Nephron progenitor cell (in vitro differentiated cells): ENCODE data around the gene GPR153.
A peak's percentile ranks its signal among the peaks of the same experiment; 100 is the strongest.

Experiments
- DNase-seq: peaks from one replicate; pipeline ENCODE4 v3.0.0; 2021
- H3K27ac Mint-ChIP-seq: 2 replicates; pipeline ENCODE4 v1.8.0; 2021; ENCODE audit warnings: mild to moderate bottlenecking, moderate library complexity, mixed read lengths
- H3K27me3 Mint-ChIP-seq: 2 replicates; pipeline ENCODE4 v1.8.0; 2021; ENCODE audit warnings: mild to moderate bottlenecking, low read depth, mixed read lengths; ENCODE audit not compliant: poor library complexity
- H3K36me3 Mint-ChIP-seq: 2 replicates; pipeline ENCODE4 v1.8.0; 2021; ENCODE audit warnings: low read depth, mixed read lengths
- H3K4me1 Mint-ChIP-seq: 2 replicates; pipeline ENCODE4 v1.8.0; 2021; ENCODE audit warnings: mixed read lengths
- H3K4me3 Mint-ChIP-seq: 2 replicates; pipeline ENCODE4 v1.8.0; 2021; ENCODE audit warnings: mild to moderate bottlenecking, moderate library complexity, mixed read lengths
- H3K9me3 Mint-ChIP-seq: 2 replicates; pipeline ENCODE4 v1.8.0; 2021; ENCODE audit warnings: mild to moderate bottlenecking, moderate library complexity, mixed read lengths
- TF ChIP-seq, protein P1 (sequence below): fragments of 200-600 bp; sonication (generic); IDR thresholded peaks from 2 replicates; pipeline ENCODE4 v1.5.0; 2021; ENCODE audit warnings: antibody characterized with exemption

GPR153 gene

DNA sequence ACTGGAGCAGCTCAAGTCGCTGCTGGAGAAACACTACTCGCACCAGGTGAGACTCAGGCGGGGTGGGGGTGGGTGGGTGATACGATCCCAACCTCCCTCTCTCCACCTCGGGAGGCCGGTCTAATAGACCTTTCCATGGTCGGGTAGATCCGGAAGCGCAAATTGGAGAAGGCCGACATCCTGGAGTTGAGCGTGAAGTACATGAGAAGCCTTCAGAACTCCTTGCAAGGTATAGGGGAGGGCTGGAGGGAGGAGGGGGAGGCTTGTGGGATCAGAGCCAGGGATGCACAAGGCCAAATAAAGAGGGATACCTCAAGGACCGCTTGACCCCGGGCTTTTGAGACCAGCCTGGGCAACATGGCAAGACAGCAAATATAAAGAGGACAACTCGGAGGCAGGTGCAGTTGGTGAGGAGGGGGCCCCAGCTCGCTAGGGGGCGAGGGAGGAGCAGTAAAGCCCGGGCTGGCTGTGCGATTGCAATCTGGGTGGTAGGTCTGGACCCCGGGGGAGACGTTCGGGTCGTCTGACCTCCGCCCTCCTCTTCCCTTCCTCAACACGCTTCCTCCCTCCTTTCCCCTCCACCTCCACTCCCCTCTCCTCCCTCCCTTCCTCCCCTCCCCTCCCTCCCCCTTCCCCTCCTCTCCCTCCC is 16.4 kb downstream of the GPR153 start:
- no peak overlapping the region for H3K27ac Mint-ChIP-seq
- no peak for DNase-seq
- H3K4me1 Mint-ChIP-seq = peaks cover 12% of the 10 kb centered on the region
- H3K27me3 Mint-ChIP-seq = peaks cover 91% of the 10 kb centered on the region
- no peaks in the 10 kb centered on the region for H3K36me3 Mint-ChIP-seq
- no peak overlapping the region for H3K4me3 Mint-ChIP-seq
- H3K9me3 Mint-ChIP-seq = no peaks in the 10 kb centered on the region
- TF ChIP-seq, protein P1, sequence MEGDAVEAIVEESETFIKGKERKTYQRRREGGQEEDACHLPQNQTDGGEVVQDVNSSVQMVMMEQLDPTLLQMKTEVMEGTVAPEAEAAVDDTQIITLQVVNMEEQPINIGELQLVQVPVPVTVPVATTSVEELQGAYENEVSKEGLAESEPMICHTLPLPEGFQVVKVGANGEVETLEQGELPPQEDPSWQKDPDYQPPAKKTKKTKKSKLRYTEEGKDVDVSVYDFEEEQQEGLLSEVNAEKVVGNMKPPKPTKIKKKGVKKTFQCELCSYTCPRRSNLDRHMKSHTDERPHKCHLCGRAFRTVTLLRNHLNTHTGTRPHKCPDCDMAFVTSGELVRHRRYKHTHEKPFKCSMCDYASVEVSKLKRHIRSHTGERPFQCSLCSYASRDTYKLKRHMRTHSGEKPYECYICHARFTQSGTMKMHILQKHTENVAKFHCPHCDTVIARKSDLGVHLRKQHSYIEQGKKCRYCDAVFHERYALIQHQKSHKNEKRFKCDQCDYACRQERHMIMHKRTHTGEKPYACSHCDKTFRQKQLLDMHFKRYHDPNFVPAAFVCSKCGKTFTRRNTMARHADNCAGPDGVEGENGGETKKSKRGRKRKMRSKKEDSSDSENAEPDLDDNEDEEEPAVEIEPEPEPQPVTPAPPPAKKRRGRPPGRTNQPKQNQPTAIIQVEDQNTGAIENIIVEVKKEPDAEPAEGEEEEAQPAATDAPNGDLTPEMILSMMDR = no peak

DNA sequence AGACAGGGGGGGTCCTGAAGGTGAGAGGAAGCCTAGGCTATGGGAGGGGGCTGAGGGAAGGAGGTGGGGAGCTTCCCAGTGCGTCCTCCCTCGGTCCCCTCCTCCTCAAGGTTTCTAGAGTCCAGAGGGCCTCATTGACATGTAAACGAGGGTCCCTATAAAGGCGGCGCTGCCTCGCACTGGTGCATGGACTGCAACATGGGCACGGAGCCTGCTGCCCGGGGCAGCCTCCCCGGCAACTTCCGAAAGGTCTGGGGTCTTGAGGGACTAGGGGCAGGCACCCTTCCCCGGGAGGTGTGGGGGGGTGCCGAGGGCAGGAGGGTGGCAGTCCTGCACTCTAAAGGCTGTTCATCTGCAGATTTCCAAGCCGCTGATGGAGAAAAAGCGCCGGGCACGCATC is 16.9 kb downstream of the GPR153 start, which contains the start of gene HES3:
HES3 (plus strand) TSS at position 187 of the 400 bp plus-strand sequence; CDS start at position 374, 187 bp downstream.
- Mint-ChIP-seq H3K4me1 (peaks cover 18% of the 10 kb centered on the region), H3K9me3 (no peaks in the 10 kb centered on the region), H3K27ac (no peak within 1 kb of the TSS), H3K4me3 (no peak within 1 kb of the TSS), H3K27me3 (peaks cover 95% of the 10 kb centered on the region), H3K36me3 (no peaks in the 10 kb centered on the region)
- TF ChIP-seq, protein P1 = no peak
- DNase-seq = no peak

DNA sequence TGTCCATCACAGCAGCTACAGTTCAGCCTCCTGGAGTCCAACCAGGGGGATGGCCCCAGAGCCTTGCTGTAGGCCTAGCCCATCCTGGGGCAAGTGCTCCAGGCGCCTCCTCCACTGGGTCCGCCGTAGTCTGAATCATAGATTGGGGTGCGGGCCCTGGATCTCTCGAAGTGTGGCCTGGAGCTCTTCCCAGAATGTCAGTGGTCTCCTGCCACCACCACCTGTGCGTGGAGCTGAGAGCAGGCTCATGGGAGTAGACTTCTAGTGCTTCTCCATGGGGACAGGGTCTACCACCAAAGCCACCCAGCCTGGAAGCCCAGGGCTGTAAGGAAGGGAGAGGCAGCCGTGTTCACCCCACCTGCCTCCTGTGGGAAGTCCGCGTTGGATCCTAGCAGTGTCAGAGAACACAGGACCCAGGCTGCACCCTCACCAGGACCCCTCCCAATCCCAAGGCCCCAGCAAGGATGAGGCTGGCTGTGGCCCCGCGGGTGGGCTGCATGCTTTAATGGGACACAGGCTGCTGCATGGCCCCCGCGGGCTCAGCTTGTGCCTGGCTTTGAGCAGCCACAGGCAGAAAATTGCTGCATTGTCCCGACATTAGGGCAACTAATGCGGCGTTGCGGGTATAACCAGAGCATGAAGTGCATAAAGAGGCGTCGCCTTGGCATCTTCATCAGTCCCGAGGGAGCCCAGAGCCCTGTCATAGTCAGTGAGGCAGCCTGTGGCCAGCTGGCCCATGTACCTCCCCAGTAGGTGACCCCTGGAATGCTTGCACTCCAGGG is 17.7 kb downstream of the GPR153 start:
- no peaks in the 10 kb centered on the region for H3K9me3 Mint-ChIP-seq
- no peak for DNase-seq
- H3K4me1 Mint-ChIP-seq = peaks cover 20% of the 10 kb centered on the region
- TF ChIP-seq, protein P1 = no peak
- H3K4me3 Mint-ChIP-seq = no peak overlapping the region
- no peak overlapping the region for H3K27ac Mint-ChIP-seq
- H3K36me3 Mint-ChIP-seq = no peaks in the 10 kb centered on the region
- peaks cover 95% of the 10 kb centered on the region for H3K27me3 Mint-ChIP-seq

DNA sequence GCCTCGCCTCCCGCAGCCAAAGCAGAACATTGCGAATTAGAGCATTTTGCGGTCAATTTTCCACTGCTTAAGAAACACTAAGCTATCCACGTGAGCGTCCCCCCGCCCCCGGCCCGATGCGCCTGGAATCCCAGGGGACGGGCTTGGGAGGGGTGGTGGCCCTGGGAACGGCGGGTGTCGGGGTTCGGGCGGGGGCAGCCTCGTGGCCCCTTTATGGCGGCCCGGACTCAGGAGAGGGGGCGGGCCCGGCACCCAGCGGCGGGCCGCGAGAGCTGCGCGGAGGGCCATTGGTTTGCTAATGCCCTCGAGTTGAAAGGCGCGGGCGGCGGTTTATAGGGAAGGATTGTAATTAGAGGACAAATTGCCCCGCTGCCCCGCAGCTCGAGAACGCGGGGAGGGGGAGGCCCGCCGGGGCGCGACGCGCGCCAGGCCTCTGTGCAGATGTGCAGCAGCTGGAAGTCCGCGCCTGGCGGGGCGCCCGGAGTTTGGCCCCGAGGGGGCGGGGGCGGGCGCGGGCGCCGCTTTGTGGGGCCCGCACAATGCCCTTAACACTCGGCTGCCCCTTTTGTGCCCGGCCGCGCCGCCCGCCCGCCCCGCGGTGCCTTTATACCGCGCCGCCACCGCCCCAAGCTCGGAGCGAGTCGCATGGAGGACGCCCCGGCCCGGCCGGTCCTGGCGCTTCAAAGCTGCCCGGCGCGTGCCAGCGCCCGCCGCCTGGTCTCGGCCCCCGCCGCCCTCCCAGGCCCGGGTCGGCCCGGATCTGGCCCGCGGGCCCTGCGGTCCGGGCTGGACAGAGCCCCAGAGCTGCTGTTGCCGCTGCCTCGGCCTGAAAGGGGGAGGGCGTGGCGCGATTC is 18.8 kb downstream of the GPR153 start:
- no peak overlapping the region for H3K27ac Mint-ChIP-seq
- peaks cover 93% of the 10 kb centered on the region for H3K27me3 Mint-ChIP-seq
- TF ChIP-seq, protein P1 = no peak
- DNase-seq = peak; percentile 48
- H3K4me3 Mint-ChIP-seq = peak overlapping the region; percentile 61
- H3K9me3 Mint-ChIP-seq = no peaks in the 10 kb centered on the region
- peaks cover 20% of the 10 kb centered on the region for H3K4me1 Mint-ChIP-seq
- no peaks in the 10 kb centered on the region for H3K36me3 Mint-ChIP-seq

DNA sequence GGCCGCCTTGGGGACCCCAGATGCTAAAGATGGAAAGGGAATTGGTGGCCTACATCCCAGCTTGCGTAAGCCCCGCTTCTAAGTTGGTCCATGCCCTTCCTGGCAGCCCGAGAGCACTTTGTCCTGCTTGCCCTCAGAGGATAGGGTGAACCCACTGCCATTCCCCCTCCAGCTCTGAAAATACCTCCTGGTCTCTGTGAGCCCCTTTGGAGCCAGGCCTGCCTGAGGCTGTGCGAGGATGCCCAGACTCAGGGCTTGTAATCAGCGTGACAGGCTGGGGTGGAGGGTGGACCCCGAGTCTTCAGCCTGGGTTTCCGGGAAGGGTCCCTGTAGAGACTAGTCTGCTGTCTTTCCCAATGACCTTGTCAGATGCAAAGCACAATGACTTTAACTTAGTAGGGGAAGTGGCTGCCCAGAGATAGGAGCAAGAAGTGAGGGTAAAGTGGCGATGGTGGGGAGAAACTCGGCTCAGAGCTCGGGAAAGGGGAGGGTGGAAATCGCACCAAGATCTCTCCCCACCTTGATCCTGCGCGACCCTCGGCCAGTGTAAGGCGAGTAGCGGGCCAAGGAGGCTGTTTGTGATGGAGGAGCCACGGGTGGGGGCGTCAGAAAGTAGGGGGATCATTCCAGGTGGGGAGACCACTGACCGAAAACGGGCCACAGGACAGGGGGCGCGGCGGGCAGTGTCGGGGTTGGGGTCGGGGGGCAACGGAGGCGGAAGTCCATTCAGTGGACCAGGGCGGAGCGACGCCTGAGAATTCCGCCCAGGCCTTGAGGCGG is 19.6 kb downstream of the GPR153 start:
- DNase-seq = no peak
- Mint-ChIP-seq H3K9me3 (no peaks in the 10 kb centered on the region), H3K36me3 (no peaks in the 10 kb centered on the region), H3K27ac (no peak overlapping the region), H3K4me1 (peaks cover 15% of the 10 kb centered on the region), H3K27me3 (peaks cover 85% of the 10 kb centered on the region), H3K4me3 (peak overlapping the region; percentile 61)
- TF ChIP-seq, protein P1 = no peak
